ENCODE data around the gene EIF5B. TPM values are rescaled to one million over a fixed set of nuclear protein-coding genes. Genes with fewer than 3 reads are reported as not detected.

EIF5B gene
- total RNA-seq, 5 donors from 2014 or later (not counting 1 experiment from before 2014, with no cell fraction given): 32.0 to 44.8 (median 34.2) TPM

DNA sequence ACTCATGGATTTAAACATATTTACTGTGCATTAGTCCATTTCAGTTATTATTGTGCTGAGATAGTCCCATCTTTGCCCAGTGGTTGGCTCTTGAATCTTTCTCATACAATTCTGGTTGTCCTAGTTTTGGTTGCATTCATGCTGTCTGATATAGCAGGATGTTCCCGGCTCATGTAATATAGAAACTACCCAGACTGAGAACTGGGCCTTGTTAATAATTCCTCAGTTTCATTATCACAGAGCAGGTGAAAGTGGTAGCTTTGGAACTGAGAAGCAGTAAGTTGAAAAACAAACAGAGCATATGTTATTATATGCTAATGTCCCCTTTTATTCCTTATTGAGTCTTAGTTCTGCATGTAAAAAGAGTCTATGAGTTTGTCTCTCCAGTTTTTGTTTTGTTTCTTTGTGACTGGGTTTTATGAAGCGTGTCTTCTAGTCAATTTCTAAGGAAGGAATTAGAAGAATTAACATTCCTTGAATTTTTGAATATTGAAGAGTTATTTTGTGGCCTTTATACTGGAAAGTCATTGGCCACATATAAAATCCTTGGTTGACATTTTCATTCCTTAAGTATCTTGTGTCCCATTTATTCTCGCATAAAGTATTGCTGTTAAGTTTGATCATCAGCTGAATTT, 43.3 kb downstream of the EIF5B start:
- no peaks in the 10 kb centered on the region for H3K9me3 ChIP-seq
- no peaks in the 10 kb centered on the region for H3K27me3 Mint-ChIP-seq
- WGBS (ENCODE audit: insufficient coverage): 100% methylated on average over 1 of the region's 3 CpGs
- peaks cover 69% of the 10 kb centered on the region for H3K36me3 Mint-ChIP-seq
- no peak overlapping the region for H3K4me3 Mint-ChIP-seq
- H3K4me3 ChIP-seq (ENCODE audit: control insufficient read depth in 1 of 2, extremely low read depth in 1 of 2, low read length in 1 of 2): no peak overlapping the region
- ATAC-seq (replicated peaks in 1 of 4) (no peak), DNase-seq (no peak)
- no peaks in the 10 kb centered on the region for H3K27me3 ChIP-seq (replicated peaks in 1 of 2; ENCODE audit: control insufficient read depth in 2 of 2, extremely low read depth in 1 of 2, insufficient read depth in 2 of 2, low read length in 1 of 2)
- POLR2A ChIA-PET: interaction anchor here in 1 of 2 donors (0.6 kb wide), 1 partner anchor 46 kb away, joined by 8 read pairs; no protein-coding TSS in a partner anchor
- no peaks in the 10 kb centered on the region for H3K4me1 ChIP-seq (ENCODE audit: control insufficient read depth in 1 of 2, extremely low read depth in 1 of 2, insufficient read depth in 2 of 2, low read length in 2 of 2)
- no peak overlapping the region for H3K27ac ChIP-seq (ENCODE audit: low read length)
- H3K27ac Mint-ChIP-seq: peak overlapping the region in 1 of 2 donors; percentile 16
- peaks cover 4 to 75% of the 10 kb centered on the region in 2 donors for H3K36me3 ChIP-seq (ENCODE audit: control insufficient read depth in 2 of 2, extremely low read depth in 1 of 2, insufficient read depth in 1 of 2, low read length in 1 of 2)
- H3K4me1 Mint-ChIP-seq: peaks cover 0 to 2% (median 2%) of the 10 kb centered on the region in 3 donors
- CTCF ChIA-PET: interaction anchor here in 1 of 2 donors (1.0 kb wide), 1 partner anchor 9 kb away, joined by 3 read pairs; no protein-coding TSS in a partner anchor
- H3K9me3 Mint-ChIP-seq: no peaks in the 10 kb centered on the region

GRCh38 chr2:99382143-99382542, 45.0 kb downstream of the EIF5B start:
- H3K36me3 ChIP-seq (ENCODE audit: control insufficient read depth in 2 of 2, extremely low read depth in 1 of 2, insufficient read depth in 1 of 2, low read length in 1 of 2): peaks cover 0 to 68% of the 10 kb centered on the region in 2 donors
- no peak overlapping the region for H3K4me3 ChIP-seq (ENCODE audit: control insufficient read depth in 1 of 2, extremely low read depth in 1 of 2, low read length in 1 of 2)
- ChIA-PET CTCF (no interaction called here), POLR2A (interaction anchor here in 1 of 2 donors (0.6 kb wide), 1 partner anchor 64 kb away, joined by 3 read pairs; no protein-coding TSS in a partner anchor)
- Mint-ChIP-seq H3K36me3 (peaks cover 64% of the 10 kb centered on the region), H3K4me3 (no peak overlapping the region), H3K9me3 (no peaks in the 10 kb centered on the region), H3K4me1 (peaks cover 2 to 7% (median 2%) of the 10 kb centered on the region in 3 donors), H3K27me3 (no peaks in the 10 kb centered on the region), H3K27ac (peak overlapping the region in 1 of 2 donors; percentile 22)
- no peaks in the 10 kb centered on the region for H3K4me1 ChIP-seq (ENCODE audit: control insufficient read depth in 1 of 2, extremely low read depth in 1 of 2, insufficient read depth in 2 of 2, low read length in 2 of 2)
- WGBS (ENCODE audit: insufficient coverage): no CpG with 5 or more reads among the region's 2 CpGs
- no peak for ATAC-seq (replicated peaks in 1 of 4)
- H3K9me3 ChIP-seq: no peaks in the 10 kb centered on the region
- no peak overlapping the region for H3K27ac ChIP-seq (ENCODE audit: low read length)
- DNase-seq: no peak
- H3K27me3 ChIP-seq (replicated peaks in 1 of 2; ENCODE audit: control insufficient read depth in 2 of 2, extremely low read depth in 1 of 2, insufficient read depth in 2 of 2, low read length in 1 of 2): no peaks in the 10 kb centered on the region

DNA sequence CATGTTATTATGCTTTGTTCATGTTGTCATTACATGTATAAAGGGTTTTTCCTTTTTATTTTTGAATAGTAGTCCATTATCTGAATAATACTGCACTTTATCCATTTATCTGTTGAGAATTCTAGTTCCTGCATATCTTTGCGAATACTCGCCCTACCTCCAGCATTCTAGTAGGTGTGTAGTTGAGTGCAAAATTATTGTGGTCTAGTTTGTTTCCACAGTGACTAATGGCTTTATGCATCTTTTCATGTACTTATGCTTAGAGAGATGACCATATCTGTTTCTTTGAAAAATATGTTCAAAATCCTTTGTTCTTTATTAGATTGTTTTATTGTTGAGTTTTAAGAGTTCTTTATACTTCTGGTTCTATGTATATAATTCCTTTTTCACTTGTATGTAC, 48.8 kb downstream of the EIF5B start:
- POLR2A ChIA-PET: no interaction called here
- peaks cover 3 to 16% (median 5%) of the 10 kb centered on the region in 3 donors for H3K4me1 Mint-ChIP-seq
- no peak for ATAC-seq (replicated peaks in 1 of 4)

DNA sequence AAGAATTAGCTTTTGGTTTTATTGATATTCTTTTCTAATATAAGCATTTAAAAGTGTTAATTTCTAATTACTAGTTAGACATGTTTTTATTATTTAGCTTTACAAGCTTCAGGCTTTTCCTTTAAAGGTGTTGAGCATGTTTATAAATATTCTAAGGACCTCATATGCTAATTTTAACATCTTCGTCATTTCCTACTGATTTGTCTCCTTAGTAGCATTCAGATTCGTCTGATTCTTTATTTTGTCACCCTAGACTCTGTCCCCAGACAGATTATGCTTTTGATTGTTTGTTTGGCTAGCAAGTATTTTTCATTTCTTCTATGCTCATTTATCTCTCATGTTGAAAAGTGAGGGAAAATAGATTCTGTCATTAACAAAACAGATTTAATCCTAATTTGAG, 51.7 kb downstream of the EIF5B start:
- no peaks in the 10 kb centered on the region for H3K27me3 Mint-ChIP-seq
- H3K36me3 Mint-ChIP-seq: peaks cover 39% of the 10 kb centered on the region
- DNase-seq (no peak), ATAC-seq (replicated peaks in 1 of 4) (no peak)
- no peaks in the 10 kb centered on the region for H3K9me3 ChIP-seq
- no peak overlapping the region for H3K4me3 ChIP-seq (ENCODE audit: control insufficient read depth in 1 of 2, extremely low read depth in 1 of 2, low read length in 1 of 2)
- no peak overlapping the region for H3K27ac ChIP-seq (ENCODE audit: low read length)
- CTCF ChIA-PET: interaction anchor here in 1 of 2 donors (0.9 kb wide), 1 partner anchor 9 kb away, joined by 3 read pairs; no protein-coding TSS in a partner anchor
- peaks cover 3 to 55% of the 10 kb centered on the region in 2 donors for H3K36me3 ChIP-seq (ENCODE audit: control insufficient read depth in 2 of 2, extremely low read depth in 1 of 2, insufficient read depth in 1 of 2, low read length in 1 of 2)
- H3K9me3 Mint-ChIP-seq: no peaks in the 10 kb centered on the region
- POLR2A ChIA-PET: no interaction called here
- H3K4me1 ChIP-seq (ENCODE audit: control insufficient read depth in 1 of 2, extremely low read depth in 1 of 2, insufficient read depth in 2 of 2, low read length in 2 of 2): no peaks in the 10 kb centered on the region
- H3K27ac Mint-ChIP-seq: no peak overlapping the region
- WGBS (ENCODE audit: insufficient coverage): no CpG with 5 or more reads among the region's 2 CpGs
- H3K27me3 ChIP-seq (replicated peaks in 1 of 2; ENCODE audit: control insufficient read depth in 2 of 2, extremely low read depth in 1 of 2, insufficient read depth in 2 of 2, low read length in 1 of 2): no peaks in the 10 kb centered on the region
- H3K4me1 Mint-ChIP-seq: peaks cover 3 to 16% (median 5%) of the 10 kb centered on the region in 3 donors
- H3K4me3 Mint-ChIP-seq: no peak overlapping the region

More for the DNA sequence above, 48.8 kb downstream of the EIF5B start:
- no peak overlapping the region for H3K27ac ChIP-seq (ENCODE audit: low read length)
- CTCF ChIA-PET: no interaction called here
- no peaks in the 10 kb centered on the region for H3K9me3 ChIP-seq
- peaks cover 52% of the 10 kb centered on the region for H3K36me3 Mint-ChIP-seq
- no peak overlapping the region for H3K4me3 Mint-ChIP-seq
- no peak overlapping the region for H3K4me3 ChIP-seq (ENCODE audit: control insufficient read depth in 1 of 2, extremely low read depth in 1 of 2, low read length in 1 of 2)
- peaks cover 0 to 52% of the 10 kb centered on the region in 2 donors for H3K36me3 ChIP-seq (ENCODE audit: control insufficient read depth in 2 of 2, extremely low read depth in 1 of 2, insufficient read depth in 1 of 2, low read length in 1 of 2)
- H3K27me3 Mint-ChIP-seq: no peaks in the 10 kb centered on the region
- DNase-seq: no peak
- no CpG with 5 or more reads among the region's 2 CpGs for WGBS (ENCODE audit: insufficient coverage)
- no peaks in the 10 kb centered on the region for H3K9me3 Mint-ChIP-seq
- H3K4me1 ChIP-seq (ENCODE audit: control insufficient read depth in 1 of 2, extremely low read depth in 1 of 2, insufficient read depth in 2 of 2, low read length in 2 of 2): no peaks in the 10 kb centered on the region
- H3K27ac Mint-ChIP-seq: no peak overlapping the region
- no peaks in the 10 kb centered on the region for H3K27me3 ChIP-seq (replicated peaks in 1 of 2; ENCODE audit: control insufficient read depth in 2 of 2, extremely low read depth in 1 of 2, insufficient read depth in 2 of 2, low read length in 1 of 2)

GRCh38 chr2:99389371-99389770, 52.2 kb downstream of the EIF5B start:
- CTCF ChIA-PET: interaction anchor here in 1 of 2 donors (0.9 kb wide), 1 partner anchor 9 kb away, joined by 3 read pairs; no protein-coding TSS in a partner anchor
- H3K36me3 Mint-ChIP-seq: peaks cover 42% of the 10 kb centered on the region
- no peak overlapping the region for H3K4me3 Mint-ChIP-seq
- ATAC-seq (replicated peaks in 1 of 4) (no peak), DNase-seq (no peak)
- 100% methylated on average over 1 of the region's 2 CpGs for WGBS (ENCODE audit: insufficient coverage)
- POLR2A ChIA-PET: no interaction called here
- Histone ChIP-seq H3K27ac (ENCODE audit: low read length) (no peak overlapping the region), H3K4me1 (ENCODE audit: control insufficient read depth in 1 of 2, extremely low read depth in 1 of 2, insufficient read depth in 2 of 2, low read length in 2 of 2) (no peaks in the 10 kb centered on the region), H3K9me3 (no peaks in the 10 kb centered on the region), H3K36me3 (ENCODE audit: control insufficient read depth in 2 of 2, extremely low read depth in 1 of 2, insufficient read depth in 1 of 2, low read length in 1 of 2) (peaks cover 3 to 54% of the 10 kb centered on the region in 2 donors), H3K4me3 (ENCODE audit: control insufficient read depth in 1 of 2, extremely low read depth in 1 of 2, low read length in 1 of 2) (no peak overlapping the region), H3K27me3 (replicated peaks in 1 of 2; ENCODE audit: control insufficient read depth in 2 of 2, extremely low read depth in 1 of 2, insufficient read depth in 2 of 2, low read length in 1 of 2) (no peaks in the 10 kb centered on the region)
- H3K27me3 Mint-ChIP-seq: no peaks in the 10 kb centered on the region
- no peak overlapping the region for H3K27ac Mint-ChIP-seq
- H3K9me3 Mint-ChIP-seq: no peaks in the 10 kb centered on the region
- peaks cover 3 to 16% (median 5%) of the 10 kb centered on the region in 3 donors for H3K4me1 Mint-ChIP-seq

DNA sequence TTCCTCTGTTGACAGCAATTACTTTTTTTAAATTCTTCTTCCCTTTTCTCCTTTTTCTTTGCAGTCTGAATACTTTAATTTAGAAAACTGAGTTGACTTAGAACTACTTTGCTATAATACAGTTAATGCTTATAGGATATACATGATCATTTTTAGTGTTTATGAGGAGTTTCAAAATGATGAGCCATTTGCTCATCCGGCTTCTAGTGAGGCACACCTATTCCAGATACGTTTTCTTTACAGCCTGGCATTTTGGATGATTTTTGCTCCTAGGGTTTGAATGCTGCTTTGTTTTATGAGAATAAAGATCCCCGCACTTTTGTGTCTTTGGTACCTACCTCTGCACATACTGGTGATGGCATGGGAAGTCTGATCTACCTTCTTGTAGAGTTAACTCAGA, 52.8 kb downstream of the EIF5B start:
- H3K4me3 Mint-ChIP-seq: no peak overlapping the region
- H3K27ac Mint-ChIP-seq: no peak overlapping the region
- peaks cover 3 to 16% (median 5%) of the 10 kb centered on the region in 3 donors for H3K4me1 Mint-ChIP-seq
- 100% methylated on average over 1 of the region's 3 CpGs for WGBS (ENCODE audit: insufficient coverage)
- DNase-seq (no peak), ATAC-seq (replicated peaks in 1 of 4) (no peak)
- H3K27ac ChIP-seq (ENCODE audit: low read length): no peak overlapping the region
- H3K36me3 Mint-ChIP-seq: peaks cover 41% of the 10 kb centered on the region
- H3K36me3 ChIP-seq (ENCODE audit: control insufficient read depth in 2 of 2, extremely low read depth in 1 of 2, insufficient read depth in 1 of 2, low read length in 1 of 2): peaks cover 3 to 55% of the 10 kb centered on the region in 2 donors
- H3K27me3 ChIP-seq (replicated peaks in 1 of 2; ENCODE audit: control insufficient read depth in 2 of 2, extremely low read depth in 1 of 2, insufficient read depth in 2 of 2, low read length in 1 of 2): no peaks in the 10 kb centered on the region
- no peak overlapping the region for H3K4me3 ChIP-seq (ENCODE audit: control insufficient read depth in 1 of 2, extremely low read depth in 1 of 2, low read length in 1 of 2)
- no peaks in the 10 kb centered on the region for H3K27me3 Mint-ChIP-seq
- H3K9me3 ChIP-seq: no peaks in the 10 kb centered on the region
- CTCF ChIA-PET: no interaction called here
- POLR2A ChIA-PET: no interaction called here
- no peaks in the 10 kb centered on the region for H3K4me1 ChIP-seq (ENCODE audit: control insufficient read depth in 1 of 2, extremely low read depth in 1 of 2, insufficient read depth in 2 of 2, low read length in 2 of 2)
- no peaks in the 10 kb centered on the region for H3K9me3 Mint-ChIP-seq

Data from T-cell (primary cell).